IPS-18c (cell line): ENCODE results near the gene ADSS2.
"Not testable (repeated sequence)": the region's sequence is repeated elsewhere in the genome, so short reads cannot be mapped to it uniquely, and the experiment has no call there.

Experiments used
- H3K4me3 ChIP-seq: 2 replicates; pipeline ENCODE4 v1.7.0; 2013; ENCODE audit warnings: low read depth, mild to moderate bottlenecking, low read length, moderate library complexity; ENCODE audit not compliant: insufficient read depth
- H3K9me3 ChIP-seq: one replicate; pipeline ENCODE4 v1.6.1; 2013; ENCODE audit warnings: mild to moderate bottlenecking, low read length, moderate library complexity; ENCODE audit not compliant: control insufficient read depth, insufficient read depth

Gene ADSS2

GRCh38 chr1:244384066-244384465, 67.6 kb downstream of the ADSS2 start:
- no peak overlapping the region for H3K4me3 ChIP-seq
- H3K9me3 ChIP-seq, result no peaks in the 10 kb centered on the region

GRCh38 chr1:244383278-244383884, 68.3 kb downstream of the ADSS2 start:
- H3K4me3 ChIP-seq, result no peak overlapping the region
- no peaks in the 10 kb centered on the region for H3K9me3 ChIP-seq

DNA sequence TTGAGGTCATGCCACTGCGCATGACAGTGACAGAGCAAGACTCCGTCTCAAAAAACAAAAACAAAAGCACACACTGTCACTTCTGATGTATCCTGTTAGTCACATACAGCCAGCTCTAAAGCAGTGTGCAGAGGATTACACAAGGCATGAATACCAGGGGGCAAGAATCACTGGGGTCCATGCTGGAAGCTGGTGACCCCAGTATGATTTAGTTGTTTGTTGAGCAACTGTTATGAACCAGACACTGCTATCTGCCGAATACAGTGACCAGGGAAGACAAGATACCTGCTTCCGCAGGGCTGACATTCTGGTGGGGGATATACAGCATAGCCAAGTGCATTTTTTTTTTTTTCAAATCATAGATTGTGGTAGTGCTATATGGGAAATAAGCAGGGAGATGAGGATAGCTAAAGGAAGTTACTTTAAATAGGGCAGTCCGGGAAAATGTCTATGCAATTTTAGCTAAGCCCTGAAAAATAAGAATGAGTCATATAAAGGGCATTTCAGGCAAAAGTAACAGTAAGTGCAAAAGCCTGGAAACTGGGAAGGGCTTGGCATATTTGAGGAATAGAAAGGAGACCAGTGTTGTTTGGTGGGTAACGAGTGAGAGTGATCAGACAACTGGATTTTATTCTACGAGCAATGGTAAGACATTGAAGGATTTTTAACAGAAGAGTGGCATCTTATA, 69.7 kb downstream of the ADSS2 start:
- H3K9me3 ChIP-seq, result no peaks in the 10 kb centered on the region
- H3K4me3 ChIP-seq, result no peak overlapping the region

- H3K4me3 ChIP-seq, result no peak overlapping the region
- H3K9me3 ChIP-seq, result no peaks in the 10 kb centered on the region
Observed at GRCh38 chr1:244376126-244376525, 75.6 kb downstream of the ADSS2 start.

DNA sequence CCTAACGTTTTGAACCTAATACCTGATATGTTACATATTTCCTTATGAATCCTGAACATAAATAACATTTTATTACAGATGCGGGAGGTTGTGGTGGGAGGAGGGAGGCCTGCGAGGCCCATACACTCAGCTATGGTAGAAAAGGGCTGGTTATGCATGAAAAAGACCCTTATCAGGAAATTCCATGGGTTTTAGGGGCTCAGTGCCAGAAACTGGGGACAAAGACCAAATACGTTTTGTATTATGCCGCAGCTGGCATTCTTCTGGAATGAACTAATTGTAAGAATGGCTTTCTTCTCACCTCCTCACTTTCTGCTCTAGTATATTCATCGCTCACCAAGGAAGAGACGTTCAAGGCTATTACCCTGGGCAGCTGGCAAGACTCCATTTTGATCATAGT, 76.7 kb downstream of the ADSS2 start:
- no peaks in the 10 kb centered on the region for H3K9me3 ChIP-seq

GRCh38 chr1:244374484-244374883, 77.2 kb downstream of the ADSS2 start:
- not testable (repeated sequence) for H3K4me3 ChIP-seq, H3K9me3 ChIP-seq

More for the DNA sequence above, 76.7 kb downstream of the ADSS2 start:
- H3K4me3 ChIP-seq, result no peak overlapping the region

DNA sequence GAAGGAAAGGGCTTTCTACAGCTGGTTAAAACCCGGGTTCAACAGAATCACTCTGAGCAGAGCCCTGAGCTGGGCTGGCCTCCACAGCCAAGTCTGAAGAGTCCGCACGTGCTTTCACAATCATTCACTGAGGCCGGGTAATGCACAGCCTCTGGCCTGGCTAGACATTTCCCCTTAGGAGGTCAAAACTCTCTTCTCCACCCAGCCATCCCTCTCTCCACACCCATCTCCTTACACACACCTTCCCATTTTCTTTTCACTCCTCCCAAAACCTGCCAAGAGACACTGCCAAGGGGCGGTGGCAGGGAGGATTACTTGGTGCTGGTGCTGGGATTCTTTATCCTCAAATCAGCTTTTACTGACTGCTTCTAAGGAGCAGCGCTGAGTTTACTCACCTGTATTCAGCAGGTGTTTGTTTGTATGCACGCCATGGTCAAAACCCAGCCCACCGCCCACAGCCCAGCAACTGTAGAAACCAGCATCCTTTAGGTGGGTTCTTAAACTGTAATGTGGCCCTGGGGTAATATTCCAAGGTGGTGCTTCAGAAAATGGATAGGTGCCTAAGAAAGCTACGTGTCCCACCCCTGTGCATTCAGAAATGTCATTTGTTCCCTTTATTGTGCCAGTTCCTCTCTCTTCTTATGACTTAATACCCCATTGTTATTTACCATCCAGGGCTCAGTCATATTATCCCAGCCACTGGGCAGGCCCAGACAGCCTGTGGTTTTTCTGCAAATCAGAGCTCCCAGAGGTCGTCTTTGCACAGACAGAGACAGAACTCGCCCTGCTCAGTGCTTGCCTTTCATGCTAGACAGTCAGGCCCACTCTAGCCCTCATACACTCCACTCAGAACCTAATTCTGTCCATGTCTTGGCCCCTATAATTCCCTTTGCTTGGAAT, 80.2 kb downstream of the ADSS2 start:
- Histone ChIP-seq H3K4me3 (no peak overlapping the region), H3K9me3 (no peaks in the 10 kb centered on the region)

DNA sequence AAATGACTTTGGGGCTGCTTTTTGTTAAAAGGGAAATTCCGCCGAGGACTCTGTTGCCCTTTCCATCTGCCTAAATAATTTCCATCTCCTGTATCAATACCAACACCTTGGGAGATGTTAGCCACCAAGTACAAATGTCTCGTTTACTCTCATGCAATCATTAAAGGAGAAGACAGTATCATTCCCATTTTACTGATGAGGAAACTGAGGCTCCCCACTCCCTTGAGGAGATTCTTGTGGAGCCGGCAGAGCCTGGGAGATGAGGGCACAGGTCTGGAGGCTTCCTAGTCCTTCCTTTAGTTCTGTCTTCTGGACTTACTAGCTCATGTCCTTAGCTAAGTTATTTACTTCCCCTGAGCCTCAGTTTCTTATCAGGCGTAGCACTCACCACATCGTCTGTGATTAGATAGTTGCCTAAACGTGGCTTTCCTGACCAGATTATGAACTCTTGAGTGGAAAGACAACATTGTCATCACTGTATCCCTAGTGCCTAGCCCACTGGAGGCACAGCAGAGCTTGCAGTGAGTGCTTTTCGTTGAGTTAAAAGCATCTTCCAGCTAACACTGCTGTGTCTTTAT, 81.6 kb downstream of the ADSS2 start:
- no peak overlapping the region for H3K4me3 ChIP-seq
- no peaks in the 10 kb centered on the region for H3K9me3 ChIP-seq

GRCh38 chr1:244369256-244370057, 82.3 kb downstream of the ADSS2 start:
- Histone ChIP-seq H3K9me3 (no peaks in the 10 kb centered on the region), H3K4me3 (no peak overlapping the region)

GRCh38 chr1:244368279-244368678, 83.4 kb downstream of the ADSS2 start:
- Histone ChIP-seq H3K4me3 (no peak overlapping the region), H3K9me3 (no peaks in the 10 kb centered on the region)

DNA sequence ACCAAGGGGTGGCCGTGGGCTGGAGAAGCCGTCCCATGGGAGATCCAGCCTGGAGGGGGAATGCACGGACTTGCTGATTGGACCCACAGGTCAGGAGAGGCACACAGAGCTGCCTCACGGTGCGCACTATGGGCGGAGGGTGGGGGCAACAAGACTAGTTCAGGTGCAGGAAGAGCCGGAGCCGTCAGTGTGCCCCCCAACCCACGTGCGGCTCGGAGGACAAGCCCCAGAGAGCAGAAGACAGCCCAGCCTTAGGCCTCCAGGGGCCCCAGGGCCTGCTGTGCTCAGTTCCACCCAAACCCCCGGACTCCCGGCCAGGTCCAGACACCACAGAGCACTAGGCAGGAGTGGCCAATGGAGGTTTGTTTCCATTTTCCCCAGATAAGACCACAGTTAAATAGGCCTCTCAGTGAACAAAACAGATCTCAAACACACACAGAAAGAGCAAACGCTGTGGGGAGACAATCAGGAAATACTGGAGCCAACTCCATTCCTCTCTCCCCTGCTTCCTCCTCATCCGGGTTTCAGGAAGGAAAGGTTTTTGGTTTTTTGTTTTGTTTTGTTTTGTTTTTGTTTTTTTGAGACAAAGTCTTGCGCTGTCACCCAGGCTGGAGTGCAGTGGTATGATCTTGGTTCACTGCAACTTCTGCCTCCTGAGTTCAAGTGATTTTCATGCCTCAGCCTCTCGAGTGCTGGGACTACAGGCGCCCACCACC, 84.2 kb downstream of the ADSS2 start:
- Histone ChIP-seq H3K9me3 (no peaks in the 10 kb centered on the region), H3K4me3 (no peak overlapping the region)

GRCh38 chr1:244365809-244366208, 85.9 kb downstream of the ADSS2 start:
- Histone ChIP-seq H3K4me3 (no peak overlapping the region), H3K9me3 (no peaks in the 10 kb centered on the region)

DNA sequence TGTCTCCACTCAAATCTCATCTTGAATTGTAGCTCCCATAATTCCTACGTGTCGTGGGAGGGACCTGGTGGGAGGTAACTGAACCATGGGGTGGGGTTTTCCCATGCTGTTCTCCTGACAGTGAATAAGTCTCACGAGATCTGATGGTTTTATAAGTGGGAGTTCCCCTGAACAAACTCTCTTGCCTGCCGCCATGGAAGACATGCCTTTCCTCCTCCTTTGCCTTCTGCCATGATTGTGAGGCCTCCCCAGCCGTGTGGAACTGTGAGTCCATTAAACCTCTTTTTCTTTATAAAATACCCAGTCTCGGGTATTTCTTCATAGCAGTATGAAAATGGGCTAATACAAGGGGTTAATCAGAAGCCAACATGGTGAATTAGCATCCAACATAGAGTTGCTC, 86.4 kb downstream of the ADSS2 start:
- H3K9me3 ChIP-seq, result not testable (repeated sequence)

GRCh38 chr1:244362476-244362875, 89.2 kb downstream of the ADSS2 start:
- H3K4me3 ChIP-seq, result no peak overlapping the region

More for the DNA sequence above, 86.4 kb downstream of the ADSS2 start:
- not testable (repeated sequence) for H3K4me3 ChIP-seq

GRCh38 chr1:244361764-244362473, 89.8 kb downstream of the ADSS2 start:
- no peaks in the 10 kb centered on the region for H3K9me3 ChIP-seq
- H3K4me3 ChIP-seq, result no peak overlapping the region

More at GRCh38 chr1:244362476-244362875, 89.2 kb downstream of the ADSS2 start:
- no peaks in the 10 kb centered on the region for H3K9me3 ChIP-seq
